Loucy (cell line): ENCODE results near the gene LY6G5C.

Experiments
- EZH2phosphoT487 ChIP-seq: fragments of 200-600 bp; IDR thresholded peaks from 2 replicates; pipeline ENCODE4 v1.6.1; 2018; ENCODE audit warnings: antibody characterized with exemption, mild to moderate bottlenecking, moderate library complexity, borderline replicate concordance
- TF ChIP-seq, protein P1 (sequence below): fragments of 200-600 bp; sonication (generic); conservative IDR thresholded peaks from 2 replicates; pipeline ENCODE4 v1.5.1; 2014; ENCODE audit warnings: mild to moderate bottlenecking, antibody characterized with exemption, low read length

- TF ChIP-seq, protein P1, sequence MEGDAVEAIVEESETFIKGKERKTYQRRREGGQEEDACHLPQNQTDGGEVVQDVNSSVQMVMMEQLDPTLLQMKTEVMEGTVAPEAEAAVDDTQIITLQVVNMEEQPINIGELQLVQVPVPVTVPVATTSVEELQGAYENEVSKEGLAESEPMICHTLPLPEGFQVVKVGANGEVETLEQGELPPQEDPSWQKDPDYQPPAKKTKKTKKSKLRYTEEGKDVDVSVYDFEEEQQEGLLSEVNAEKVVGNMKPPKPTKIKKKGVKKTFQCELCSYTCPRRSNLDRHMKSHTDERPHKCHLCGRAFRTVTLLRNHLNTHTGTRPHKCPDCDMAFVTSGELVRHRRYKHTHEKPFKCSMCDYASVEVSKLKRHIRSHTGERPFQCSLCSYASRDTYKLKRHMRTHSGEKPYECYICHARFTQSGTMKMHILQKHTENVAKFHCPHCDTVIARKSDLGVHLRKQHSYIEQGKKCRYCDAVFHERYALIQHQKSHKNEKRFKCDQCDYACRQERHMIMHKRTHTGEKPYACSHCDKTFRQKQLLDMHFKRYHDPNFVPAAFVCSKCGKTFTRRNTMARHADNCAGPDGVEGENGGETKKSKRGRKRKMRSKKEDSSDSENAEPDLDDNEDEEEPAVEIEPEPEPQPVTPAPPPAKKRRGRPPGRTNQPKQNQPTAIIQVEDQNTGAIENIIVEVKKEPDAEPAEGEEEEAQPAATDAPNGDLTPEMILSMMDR, result no peak
- no peak for TF ChIP-seq EZH2phosphoT487
Measured at GRCh38 chr6:31640612-31641011, 40.3 kb downstream of the LY6G5C start.
